Epithelial cell of proximal tubule (primary cell): ENCODE results near the gene CACNA1C. TPM values are rescaled to one million over a fixed set of nuclear protein-coding genes. Genes with fewer than 3 reads are reported as not detected.

ENCODE experiments used
- DNase-seq: peaks from one replicate; pipeline ENCODE4 v3.0.0-alpha.2; 2011; ENCODE audit warnings: low read depth
- H3K4me3 ChIP-seq: 2 replicates; pipeline ENCODE4 v1.5.1; 2011; ENCODE audit warnings: low read depth, mild to moderate bottlenecking, low read length
- total RNA-seq: library from RNA; depleted of rRNA; stranded (reverse); fragments of >200 nt; gene quantifications from 2 replicates; pipeline ENCODE4 v1.2.3, GENCODE V29; 2015
- TF ChIP-seq, protein P1 (sequence below): conservative IDR thresholded peaks from 2 replicates; pipeline ENCODE4 v1.5.1; 2012; ENCODE audit warnings: low read depth, mild to moderate bottlenecking, low read length

CACNA1C gene
- total RNA-seq, 1 donor from 2014 or later: not detected

DNA sequence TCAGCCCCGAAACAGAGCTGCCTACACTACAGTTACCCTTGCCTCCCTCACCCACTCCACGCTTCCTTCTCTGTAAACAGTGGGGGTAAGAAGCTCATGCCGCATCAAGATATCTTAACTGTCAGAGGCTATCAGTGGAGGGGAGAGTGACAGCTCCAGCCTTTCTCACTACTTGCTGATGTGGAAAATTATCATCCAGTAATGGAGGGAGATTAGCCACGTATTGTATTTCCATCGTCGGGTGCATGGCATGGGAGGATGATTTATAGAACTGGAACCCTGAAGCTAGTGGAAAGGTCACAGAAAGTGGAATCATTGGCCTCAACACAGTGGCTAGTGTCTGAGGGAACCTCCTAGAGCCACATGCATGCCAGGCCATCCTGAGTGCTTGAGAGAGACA, 471.1 kb downstream of the CACNA1C start:
- no peak for DNase-seq
- TF ChIP-seq, protein P1, sequence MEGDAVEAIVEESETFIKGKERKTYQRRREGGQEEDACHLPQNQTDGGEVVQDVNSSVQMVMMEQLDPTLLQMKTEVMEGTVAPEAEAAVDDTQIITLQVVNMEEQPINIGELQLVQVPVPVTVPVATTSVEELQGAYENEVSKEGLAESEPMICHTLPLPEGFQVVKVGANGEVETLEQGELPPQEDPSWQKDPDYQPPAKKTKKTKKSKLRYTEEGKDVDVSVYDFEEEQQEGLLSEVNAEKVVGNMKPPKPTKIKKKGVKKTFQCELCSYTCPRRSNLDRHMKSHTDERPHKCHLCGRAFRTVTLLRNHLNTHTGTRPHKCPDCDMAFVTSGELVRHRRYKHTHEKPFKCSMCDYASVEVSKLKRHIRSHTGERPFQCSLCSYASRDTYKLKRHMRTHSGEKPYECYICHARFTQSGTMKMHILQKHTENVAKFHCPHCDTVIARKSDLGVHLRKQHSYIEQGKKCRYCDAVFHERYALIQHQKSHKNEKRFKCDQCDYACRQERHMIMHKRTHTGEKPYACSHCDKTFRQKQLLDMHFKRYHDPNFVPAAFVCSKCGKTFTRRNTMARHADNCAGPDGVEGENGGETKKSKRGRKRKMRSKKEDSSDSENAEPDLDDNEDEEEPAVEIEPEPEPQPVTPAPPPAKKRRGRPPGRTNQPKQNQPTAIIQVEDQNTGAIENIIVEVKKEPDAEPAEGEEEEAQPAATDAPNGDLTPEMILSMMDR: no peak

DNA sequence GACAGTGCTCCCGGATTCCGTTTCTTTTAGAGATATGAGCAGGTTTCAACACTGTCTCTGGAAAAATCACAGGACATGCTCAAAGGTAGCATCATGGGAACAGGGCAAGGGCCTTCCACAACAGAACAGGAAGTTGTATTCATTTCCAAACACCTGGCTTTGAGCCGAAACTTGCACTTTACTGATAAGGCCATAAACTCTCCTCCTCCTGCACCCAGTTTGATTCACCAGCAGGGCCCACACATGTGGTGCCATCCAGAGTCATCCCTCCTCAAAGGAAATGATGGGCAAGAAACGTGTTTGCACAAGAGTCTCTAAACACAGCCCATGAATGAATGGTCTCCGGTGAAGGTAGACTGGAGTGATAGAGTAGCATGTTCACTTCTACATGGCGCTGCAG, 473.6 kb downstream of the CACNA1C start:
- DNase-seq: no peak
- TF ChIP-seq, protein P1: no peak
- H3K4me3 ChIP-seq: no peak overlapping the region

More for the DNA sequence above, 471.1 kb downstream of the CACNA1C start:
- no peak overlapping the region for H3K4me3 ChIP-seq

DNA sequence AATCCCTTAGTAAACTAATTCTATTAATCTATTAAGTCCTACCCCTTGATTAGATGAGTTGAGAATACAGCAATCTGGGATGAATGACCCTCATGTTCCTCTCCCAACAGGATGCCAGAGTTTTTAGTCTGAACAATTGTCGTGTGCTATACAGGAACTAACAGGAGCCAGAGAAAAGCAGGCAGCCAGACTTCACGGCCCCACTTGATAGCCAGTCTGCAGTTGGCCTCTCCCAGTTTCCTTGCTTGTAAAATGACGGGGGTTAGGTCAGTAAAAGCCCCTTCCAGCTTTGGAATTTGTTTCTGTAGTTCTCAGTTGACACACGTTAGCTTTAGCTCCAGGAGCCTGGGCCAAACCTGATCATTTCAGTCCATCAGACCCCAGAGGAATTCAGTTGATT, 475.2 kb downstream of the CACNA1C start:
- TF ChIP-seq, protein P1: no peak
- no peak for DNase-seq
- no peak overlapping the region for H3K4me3 ChIP-seq

DNA sequence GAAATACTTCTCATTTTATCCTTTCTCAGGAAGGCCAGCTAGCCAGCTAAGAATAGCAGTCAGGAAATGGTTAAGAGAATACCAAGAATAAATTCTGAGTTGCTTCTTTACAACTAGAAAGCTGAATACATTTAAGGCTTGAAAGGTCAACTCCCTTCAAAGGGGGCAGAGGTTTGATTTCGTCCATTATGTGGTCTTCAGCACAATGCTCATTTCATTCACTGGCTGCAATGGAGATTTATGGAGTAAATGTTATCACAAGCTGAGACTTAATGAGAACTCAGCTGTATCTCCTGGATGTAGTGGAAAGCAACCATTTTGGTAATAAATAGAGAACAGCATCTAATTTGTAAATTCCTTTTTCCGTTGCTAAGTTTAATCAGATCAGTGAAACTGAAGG, 477.0 kb downstream of the CACNA1C start:
- no peak overlapping the region for H3K4me3 ChIP-seq
- TF ChIP-seq, protein P1: no peak
- no peak for DNase-seq

DNA sequence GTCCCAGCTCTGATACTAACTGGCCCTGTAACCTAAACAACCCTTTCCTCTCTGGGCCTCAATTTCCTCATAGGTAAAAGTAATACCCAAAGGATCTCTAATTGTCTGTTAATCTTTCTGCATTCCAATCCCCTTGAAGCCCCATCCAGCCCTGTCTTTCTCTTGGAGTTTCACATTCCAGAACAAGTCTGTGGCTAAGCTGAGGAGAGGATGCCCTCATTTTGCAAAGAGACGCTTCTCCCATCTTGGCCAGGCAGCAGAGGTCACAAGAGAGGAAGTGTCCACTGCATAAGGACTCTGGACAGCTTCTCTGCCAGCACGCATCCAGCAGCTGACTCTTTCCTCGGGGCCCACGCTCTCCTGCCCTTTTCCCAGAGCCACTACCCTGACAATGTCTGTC, 478.6 kb downstream of the CACNA1C start:
- DNase-seq: no peak
- TF ChIP-seq, protein P1: no peak
- no peak overlapping the region for H3K4me3 ChIP-seq

DNA sequence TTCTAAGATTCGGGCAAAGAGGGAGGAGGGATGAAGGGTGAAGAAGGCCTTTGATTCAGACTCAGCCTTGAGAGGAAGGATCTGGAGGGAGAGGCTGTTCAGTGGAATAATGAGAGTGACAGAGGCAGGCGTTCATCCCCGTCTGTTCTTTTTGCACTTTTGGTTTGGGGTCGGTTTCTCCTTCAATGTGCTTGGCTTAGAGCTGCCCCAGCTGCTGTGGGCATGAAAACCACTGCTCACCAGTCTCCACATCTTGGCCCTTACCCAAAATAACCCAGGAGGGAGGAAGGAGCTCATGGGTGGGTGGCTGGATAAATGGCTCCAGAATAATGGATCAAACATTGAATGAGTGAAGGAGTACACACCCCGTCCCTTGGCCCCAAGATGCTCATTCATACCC, 480.2 kb downstream of the CACNA1C start:
- H3K4me3 ChIP-seq: no peak overlapping the region
- no peak for DNase-seq
- TF ChIP-seq, protein P1: no peak

DNA sequence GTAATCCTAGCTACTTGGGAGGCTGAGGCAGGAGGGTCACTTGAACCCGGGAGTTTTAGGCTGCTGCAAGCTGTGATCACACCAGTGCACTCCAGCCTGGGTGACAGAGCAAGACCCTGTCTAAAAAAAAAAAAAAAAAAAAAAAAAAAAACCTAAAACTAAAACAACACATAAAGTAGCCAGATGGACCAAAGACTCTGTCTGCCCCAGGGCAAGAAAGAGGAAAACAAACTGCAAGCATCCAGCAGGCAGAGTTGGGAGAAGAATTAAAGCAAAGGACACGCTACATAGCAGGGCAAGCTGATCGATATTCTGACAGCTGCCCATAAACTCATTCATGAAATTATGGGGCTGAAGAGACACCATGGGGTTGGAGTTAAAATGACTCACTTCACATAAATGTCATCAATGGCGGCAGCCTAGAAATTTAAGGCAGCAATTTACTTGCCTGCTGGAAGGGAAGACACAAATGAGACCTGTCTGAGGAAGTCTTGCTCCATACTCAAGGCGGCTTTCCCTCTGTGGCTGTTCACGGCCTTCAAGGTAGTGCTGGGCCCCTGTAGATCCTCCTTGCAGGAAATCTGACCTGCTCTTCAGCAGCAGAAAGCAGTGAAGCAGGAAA, 482.9 kb downstream of the CACNA1C start:
- no peak for DNase-seq
- TF ChIP-seq, protein P1: no peak
- H3K4me3 ChIP-seq: no peak overlapping the region
